ENCODE measurements around the gene EPHA10. TPM values are rescaled to one million over a fixed set of nuclear protein-coding genes. Genes with fewer than 3 reads are reported as not detected.
"Not testable (repeated sequence)": the region's sequence is repeated elsewhere in the genome, so short reads cannot be mapped to it uniquely, and the experiment has no call there.

EPHA10 gene
- total RNA-seq, 1 experiment from 2014 or later, result 1.3 TPM

GRCh38 chr1:37739222-37739621 is 25.7 kb downstream of the EPHA10 start:
- H3K4me1 Mint-ChIP-seq, result peaks cover 2% of the 10 kb centered on the region; the same call in 1 of the 2 replicates
- H3K36me3 Mint-ChIP-seq, result no peaks in the 10 kb centered on the region
- no peaks in the 10 kb centered on the region for H3K9me3 Mint-ChIP-seq
- no peak for ATAC-seq
- DNase-seq (ENCODE audit: low spot score), result no peak
- ChIA-PET POLR2A (no interaction called here), CTCF (interaction anchor here (1.1 kb wide), 1 partner anchor 53 kb away, joined by 3 read pairs; no protein-coding TSS in a partner anchor)
- no peak for TF ChIP-seq ZNF281 (CRISPR knock-in tag; IDR thresholded peaks at IDR 0.05)
- no peak for TF ChIP-seq MYBL2 (CRISPR knock-in tag; IDR thresholded peaks at IDR 0.05)
- no peak for TF ChIP-seq NR1H2 (CRISPR knock-in tag; IDR thresholded peaks at IDR 0.05)
- TF ChIP-seq CDX4 (CRISPR knock-in tag; IDR thresholded peaks at IDR 0.05; ENCODE audit: borderline replicate concordance), result no peak
- TF ChIP-seq ERG (CRISPR knock-in tag; IDR thresholded peaks at IDR 0.05), result no peak
- no peak for TF ChIP-seq ZBTB21 (CRISPR knock-in tag; IDR thresholded peaks at IDR 0.05; ENCODE audit: borderline replicate concordance)
- TF ChIP-seq MAX (CRISPR knock-in tag; IDR thresholded peaks at IDR 0.05), result no peak
- TF ChIP-seq, protein P1, sequence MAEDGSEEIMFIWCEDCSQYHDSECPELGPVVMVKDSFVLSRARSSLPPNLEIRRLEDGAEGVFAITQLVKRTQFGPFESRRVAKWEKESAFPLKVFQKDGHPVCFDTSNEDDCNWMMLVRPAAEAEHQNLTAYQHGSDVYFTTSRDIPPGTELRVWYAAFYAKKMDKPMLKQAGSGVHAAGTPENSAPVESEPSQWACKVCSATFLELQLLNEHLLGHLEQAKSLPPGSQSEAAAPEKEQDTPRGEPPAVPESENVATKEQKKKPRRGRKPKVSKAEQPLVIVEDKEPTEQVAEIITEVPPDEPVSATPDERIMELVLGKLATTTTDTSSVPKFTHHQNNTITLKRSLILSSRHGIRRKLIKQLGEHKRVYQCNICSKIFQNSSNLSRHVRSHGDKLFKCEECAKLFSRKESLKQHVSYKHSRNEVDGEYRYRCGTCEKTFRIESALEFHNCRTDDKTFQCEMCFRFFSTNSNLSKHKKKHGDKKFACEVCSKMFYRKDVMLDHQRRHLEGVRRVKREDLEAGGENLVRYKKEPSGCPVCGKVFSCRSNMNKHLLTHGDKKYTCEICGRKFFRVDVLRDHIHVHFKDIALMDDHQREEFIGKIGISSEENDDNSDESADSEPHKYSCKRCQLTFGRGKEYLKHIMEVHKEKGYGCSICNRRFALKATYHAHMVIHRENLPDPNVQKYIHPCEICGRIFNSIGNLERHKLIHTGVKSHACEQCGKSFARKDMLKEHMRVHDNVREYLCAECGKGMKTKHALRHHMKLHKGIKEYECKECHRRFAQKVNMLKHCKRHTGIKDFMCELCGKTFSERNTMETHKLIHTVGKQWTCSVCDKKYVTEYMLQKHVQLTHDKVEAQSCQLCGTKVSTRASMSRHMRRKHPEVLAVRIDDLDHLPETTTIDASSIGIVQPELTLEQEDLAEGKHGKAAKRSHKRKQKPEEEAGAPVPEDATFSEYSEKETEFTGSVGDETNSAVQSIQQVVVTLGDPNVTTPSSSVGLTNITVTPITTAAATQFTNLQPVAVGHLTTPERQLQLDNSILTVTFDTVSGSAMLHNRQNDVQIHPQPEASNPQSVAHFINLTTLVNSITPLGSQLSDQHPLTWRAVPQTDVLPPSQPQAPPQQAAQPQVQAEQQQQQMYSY (CRISPR knock-in tag; IDR thresholded peaks at IDR 0.05), result no peak
- no peak for TF ChIP-seq CREB1 (CRISPR knock-in tag; IDR thresholded peaks at IDR 0.05)
- TF ChIP-seq, protein P2, sequence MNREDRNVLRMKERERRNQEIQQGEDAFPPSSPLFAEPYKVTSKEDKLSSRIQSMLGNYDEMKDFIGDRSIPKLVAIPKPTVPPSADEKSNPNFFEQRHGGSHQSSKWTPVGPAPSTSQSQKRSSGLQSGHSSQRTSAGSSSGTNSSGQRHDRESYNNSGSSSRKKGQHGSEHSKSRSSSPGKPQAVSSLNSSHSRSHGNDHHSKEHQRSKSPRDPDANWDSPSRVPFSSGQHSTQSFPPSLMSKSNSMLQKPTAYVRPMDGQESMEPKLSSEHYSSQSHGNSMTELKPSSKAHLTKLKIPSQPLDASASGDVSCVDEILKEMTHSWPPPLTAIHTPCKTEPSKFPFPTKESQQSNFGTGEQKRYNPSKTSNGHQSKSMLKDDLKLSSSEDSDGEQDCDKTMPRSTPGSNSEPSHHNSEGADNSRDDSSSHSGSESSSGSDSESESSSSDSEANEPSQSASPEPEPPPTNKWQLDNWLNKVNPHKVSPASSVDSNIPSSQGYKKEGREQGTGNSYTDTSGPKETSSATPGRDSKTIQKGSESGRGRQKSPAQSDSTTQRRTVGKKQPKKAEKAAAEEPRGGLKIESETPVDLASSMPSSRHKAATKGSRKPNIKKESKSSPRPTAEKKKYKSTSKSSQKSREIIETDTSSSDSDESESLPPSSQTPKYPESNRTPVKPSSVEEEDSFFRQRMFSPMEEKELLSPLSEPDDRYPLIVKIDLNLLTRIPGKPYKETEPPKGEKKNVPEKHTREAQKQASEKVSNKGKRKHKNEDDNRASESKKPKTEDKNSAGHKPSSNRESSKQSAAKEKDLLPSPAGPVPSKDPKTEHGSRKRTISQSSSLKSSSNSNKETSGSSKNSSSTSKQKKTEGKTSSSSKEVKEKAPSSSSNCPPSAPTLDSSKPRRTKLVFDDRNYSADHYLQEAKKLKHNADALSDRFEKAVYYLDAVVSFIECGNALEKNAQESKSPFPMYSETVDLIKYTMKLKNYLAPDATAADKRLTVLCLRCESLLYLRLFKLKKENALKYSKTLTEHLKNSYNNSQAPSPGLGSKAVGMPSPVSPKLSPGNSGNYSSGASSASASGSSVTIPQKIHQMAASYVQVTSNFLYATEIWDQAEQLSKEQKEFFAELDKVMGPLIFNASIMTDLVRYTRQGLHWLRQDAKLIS (CRISPR knock-in tag; IDR thresholded peaks at IDR 0.05; ENCODE audit: borderline replicate concordance), result no peak
- TF ChIP-seq ETV6 (CRISPR knock-in tag; IDR thresholded peaks at IDR 0.05), result no peak
- TF ChIP-seq, protein P3, sequence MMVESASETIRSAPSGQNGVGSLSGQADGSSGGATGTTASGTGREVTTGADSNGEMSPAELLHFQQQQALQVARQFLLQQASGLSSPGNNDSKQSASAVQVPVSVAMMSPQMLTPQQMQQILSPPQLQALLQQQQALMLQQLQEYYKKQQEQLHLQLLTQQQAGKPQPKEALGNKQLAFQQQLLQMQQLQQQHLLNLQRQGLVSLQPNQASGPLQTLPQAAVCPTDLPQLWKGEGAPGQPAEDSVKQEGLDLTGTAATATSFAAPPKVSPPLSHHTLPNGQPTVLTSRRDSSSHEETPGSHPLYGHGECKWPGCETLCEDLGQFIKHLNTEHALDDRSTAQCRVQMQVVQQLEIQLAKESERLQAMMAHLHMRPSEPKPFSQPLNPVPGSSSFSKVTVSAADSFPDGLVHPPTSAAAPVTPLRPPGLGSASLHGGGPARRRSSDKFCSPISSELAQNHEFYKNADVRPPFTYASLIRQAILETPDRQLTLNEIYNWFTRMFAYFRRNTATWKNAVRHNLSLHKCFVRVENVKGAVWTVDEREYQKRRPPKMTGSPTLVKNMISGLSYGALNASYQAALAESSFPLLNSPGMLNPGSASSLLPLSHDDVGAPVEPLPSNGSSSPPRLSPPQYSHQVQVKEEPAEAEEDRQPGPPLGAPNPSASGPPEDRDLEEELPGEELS (CRISPR knock-in tag; IDR thresholded peaks at IDR 0.05), result no peak
- no peak for TF ChIP-seq FOXJ3 (CRISPR knock-in tag; IDR thresholded peaks at IDR 0.05; ENCODE audit: borderline replicate concordance)
- no peak for TF ChIP-seq ZNF121 (CRISPR knock-in tag; IDR thresholded peaks at IDR 0.05)
- H3K27me3 Mint-ChIP-seq (ENCODE audit: low read depth), result peaks cover 37% of the 10 kb centered on the region
- no peak overlapping the region for H3K4me3 Mint-ChIP-seq
- H3K27ac Mint-ChIP-seq, result no peak overlapping the region

GRCh38 chr1:37738619-37739018 is 26.3 kb downstream of the EPHA10 start:
- CTCF ChIA-PET; ATAC-seq; H3K36me3 Mint-ChIP-seq; POLR2A ChIA-PET; H3K9me3 Mint-ChIP-seq; H3K27ac Mint-ChIP-seq; DNase-seq (ENCODE audit: low spot score); H3K4me3 Mint-ChIP-seq; H3K4me1 Mint-ChIP-seq: not testable (repeated sequence)
- peaks cover 39% of the 10 kb centered on the region for H3K27me3 Mint-ChIP-seq (ENCODE audit: low read depth)

DNA sequence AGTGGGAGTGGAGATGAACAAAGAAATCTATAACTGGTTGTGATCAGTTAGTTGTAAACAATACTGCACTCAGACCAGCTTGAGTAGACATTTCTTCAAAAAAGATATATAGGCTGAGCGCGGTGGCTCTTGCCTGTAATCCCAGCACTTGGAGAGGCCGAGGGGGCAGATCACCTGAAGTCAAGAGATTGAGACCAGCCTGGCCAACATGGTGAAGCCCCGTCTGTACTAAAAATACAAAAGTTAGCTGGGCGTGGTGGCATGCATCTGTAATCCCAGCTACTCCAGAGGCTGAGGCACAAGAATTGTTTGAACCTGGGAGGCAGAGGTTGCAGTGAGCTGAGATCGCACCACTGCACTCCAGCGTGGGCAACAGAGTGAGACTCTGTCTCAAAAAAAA is 26.9 kb downstream of the EPHA10 start:
- CTCF ChIA-PET, ATAC-seq: not testable (repeated sequence)

More for the DNA sequence above, 26.9 kb downstream of the EPHA10 start:
- H3K27ac Mint-ChIP-seq; H3K36me3 Mint-ChIP-seq; POLR2A ChIA-PET; H3K4me3 Mint-ChIP-seq; H3K4me1 Mint-ChIP-seq; DNase-seq (ENCODE audit: low spot score); H3K9me3 Mint-ChIP-seq: not testable (repeated sequence)
- H3K27me3 Mint-ChIP-seq (ENCODE audit: low read depth), result peaks cover 42% of the 10 kb centered on the region

All from WTC11 (cell line).